Karpas-422 (cell line): Measurements from ENCODE around the gene NCKAP5. TPM values are rescaled to one million over a fixed set of nuclear protein-coding genes. Genes with fewer than 3 reads are reported as not detected.

Source experiments
- DNase-seq: peaks from one replicate; pipeline ENCODE4 v3.0.0-alpha.2; 2015
- H2AFZ ChIP-seq: fragments of 200-600 bp; sonication (generic); 2 replicates; pipeline ENCODE4 v1.6.1; 2014; ENCODE audit warnings: antibody characterized with exemption, low read length, mixed read lengths
- H3K27ac ChIP-seq: fragments of 200-600 bp; sonication (generic); 2 replicates; pipeline ENCODE4 v1.5.1; 2014; ENCODE audit warnings: mild to moderate bottlenecking, low read length, moderate library complexity
- H3K27me3 ChIP-seq: fragments of 200-600 bp; sonication (generic); 2 replicates; pipeline ENCODE4 v1.6.1; 2014; ENCODE audit warnings: low read length, mixed read lengths
- H3K36me3 ChIP-seq: fragments of 200-600 bp; sonication (generic); 2 replicates; pipeline ENCODE4 v1.6.1; 2014; ENCODE audit warnings: low read length, mixed read lengths; ENCODE audit not compliant: insufficient read depth
- H3K4me1 ChIP-seq: fragments of 200-600 bp; sonication (generic); 2 replicates; pipeline ENCODE4 v1.6.1; 2014; ENCODE audit warnings: mild to moderate bottlenecking, low read length, mixed read lengths
- H3K4me2 ChIP-seq: fragments of 200-600 bp; sonication (generic); 2 replicates; pipeline ENCODE4 v1.6.1; 2014; ENCODE audit warnings: low read length, low read depth, mild to moderate bottlenecking; ENCODE audit not compliant: poor library complexity, severe bottlenecking
- H3K4me3 ChIP-seq: fragments of 200-600 bp; sonication (generic); 2 replicates; pipeline ENCODE4 v1.5.1; 2014; ENCODE audit warnings: mild to moderate bottlenecking, antibody characterized with exemption, low read length, mixed read lengths
- H3K79me2 ChIP-seq: fragments of 200-600 bp; sonication (generic); 2 replicates; pipeline ENCODE4 v1.6.1; 2014; ENCODE audit warnings: mild to moderate bottlenecking, low read length, mixed read lengths
- H3K9ac ChIP-seq: fragments of 200-600 bp; sonication (generic); 2 replicates; pipeline ENCODE4 v1.6.0; 2014; ENCODE audit warnings: low read length
- H3K9me2 ChIP-seq: fragments of 200-600 bp; sonication (generic), shearing (Covaris generic); replicated peaks from 2 replicates; pipeline ENCODE4 v1.6.0; 2014; ENCODE audit warnings: mild to moderate bottlenecking, low read length, moderate library complexity; ENCODE audit not compliant: insufficient read depth
- H3K9me3 ChIP-seq: fragments of 300-700, 200-600 bp; sonication (generic); 2 replicates; pipeline ENCODE4 v1.6.1; 2014; ENCODE audit warnings: low read length, mixed read lengths
- H4K20me1 ChIP-seq: fragments of 200-600 bp; sonication (generic); 2 replicates; pipeline ENCODE4 v1.6.1; 2014; ENCODE audit warnings: mild to moderate bottlenecking, antibody characterized with exemption, low read length, low read depth; ENCODE audit not compliant: insufficient read depth
- total RNA-seq: library from RNA; depleted of rRNA; stranded (reverse); fragments of >200 nt; shearing (Covaris generic); gene quantifications from 2 replicates; pipeline ENCODE4 v1.2.3, GENCODE V29; 2014; ENCODE audit warnings: low replicate concordance

The NCKAP5 gene
- total RNA-seq, 1 experiment from 2014 or later: not detected

- H3K9me2 ChIP-seq: no peaks in the 10 kb centered on the region; the same call in 1 of the 2 replicates
- no peaks in the 10 kb centered on the region for H3K9me3 ChIP-seq
- no peak overlapping the region for H3K9ac ChIP-seq
- H3K27ac ChIP-seq: no peak overlapping the region
- no peaks in the 10 kb centered on the region for H3K27me3 ChIP-seq
- H2AFZ ChIP-seq: no peak overlapping the region
- no peak for DNase-seq
- no peaks in the 10 kb centered on the region for H4K20me1 ChIP-seq
- no peaks in the 10 kb centered on the region for H3K79me2 ChIP-seq
- no peak overlapping the region for H3K4me2 ChIP-seq
- no peaks in the 10 kb centered on the region for H3K4me1 ChIP-seq
- no peak overlapping the region for H3K4me3 ChIP-seq
- no peaks in the 10 kb centered on the region for H3K36me3 ChIP-seq
These were observed 112.1 kb downstream of the NCKAP5 start for GRCh38 chr2:133456156-133456555.

DNA sequence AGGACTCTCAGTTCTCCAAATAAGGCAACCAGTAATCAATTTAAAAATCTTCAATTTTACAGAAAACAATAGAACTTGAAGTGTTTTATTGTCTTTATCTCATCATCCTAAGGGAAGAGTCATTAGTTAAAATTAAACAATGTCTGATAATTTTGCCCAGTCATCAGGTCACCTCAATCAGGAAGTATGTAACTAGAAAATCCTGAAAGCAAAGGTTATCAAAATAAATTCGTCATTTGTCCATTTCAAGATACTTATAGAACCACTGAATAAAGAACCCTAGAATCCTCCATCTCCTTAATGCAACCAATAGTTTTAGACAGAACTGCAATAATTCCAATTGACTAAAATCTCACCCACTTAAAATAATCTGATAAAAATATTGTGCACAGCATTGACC, 115.2 kb downstream of the NCKAP5 start:
- Histone ChIP-seq H2AFZ (no peak overlapping the region), H3K27me3 (no peaks in the 10 kb centered on the region), H3K9ac (no peak overlapping the region), H3K4me3 (no peak overlapping the region), H3K4me2 (no peak overlapping the region), H3K79me2 (no peaks in the 10 kb centered on the region), H3K36me3 (no peaks in the 10 kb centered on the region), H3K9me2 (no peaks in the 10 kb centered on the region), H4K20me1 (no peaks in the 10 kb centered on the region), H3K9me3 (no peaks in the 10 kb centered on the region), H3K4me1 (no peaks in the 10 kb centered on the region), H3K27ac (no peak overlapping the region)
- no peak for DNase-seq

GRCh38 chr2:133452583-133452982, 115.7 kb downstream of the NCKAP5 start:
- Histone ChIP-seq H3K4me2 (no peak overlapping the region), H3K27me3 (no peaks in the 10 kb centered on the region), H3K9me2 (no peaks in the 10 kb centered on the region), H3K79me2 (no peaks in the 10 kb centered on the region), H3K36me3 (no peaks in the 10 kb centered on the region), H3K27ac (no peak overlapping the region), H4K20me1 (no peaks in the 10 kb centered on the region), H2AFZ (no peak overlapping the region), H3K9me3 (no peaks in the 10 kb centered on the region), H3K4me1 (no peaks in the 10 kb centered on the region), H3K4me3 (no peak overlapping the region), H3K9ac (no peak overlapping the region)
- no peak for DNase-seq

- H3K9me2 ChIP-seq: no peaks in the 10 kb centered on the region
- no peaks in the 10 kb centered on the region for H3K36me3 ChIP-seq
- H4K20me1 ChIP-seq: no peaks in the 10 kb centered on the region
- no peak overlapping the region for H3K27ac ChIP-seq
- DNase-seq: no peak
- H2AFZ ChIP-seq: no peak overlapping the region
- no peak overlapping the region for H3K4me2 ChIP-seq
- no peak overlapping the region for H3K4me3 ChIP-seq
- no peak overlapping the region for H3K9ac ChIP-seq
- no peaks in the 10 kb centered on the region for H3K27me3 ChIP-seq
- no peaks in the 10 kb centered on the region for H3K4me1 ChIP-seq
- no peaks in the 10 kb centered on the region for H3K9me3 ChIP-seq
- H3K79me2 ChIP-seq: no peaks in the 10 kb centered on the region
These were observed 116.1 kb downstream of the NCKAP5 start for GRCh38 chr2:133452146-133452545.

DNA sequence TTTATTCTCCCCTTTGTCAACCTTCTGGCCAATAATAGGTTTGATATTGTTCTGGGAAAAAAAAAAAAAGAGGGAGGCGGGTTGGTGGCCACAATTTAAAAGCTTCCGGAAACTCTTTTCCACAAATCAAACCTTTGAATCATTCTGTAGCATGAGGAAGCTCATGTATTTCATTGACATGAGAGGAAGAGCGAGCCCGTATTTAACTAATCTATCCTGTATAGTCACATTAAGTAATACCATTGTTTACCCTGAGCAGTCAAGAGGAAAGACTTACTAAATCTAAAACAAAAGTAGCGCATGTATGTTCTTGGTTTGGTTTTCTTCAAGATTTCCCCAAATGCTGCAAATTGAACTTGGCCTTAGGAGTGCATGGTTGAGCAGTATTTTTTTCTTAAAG, 120.1 kb downstream of the NCKAP5 start:
- Histone ChIP-seq H3K4me2 (no peak overlapping the region), H4K20me1 (no peaks in the 10 kb centered on the region), H3K27me3 (no peaks in the 10 kb centered on the region), H3K36me3 (no peaks in the 10 kb centered on the region), H2AFZ (no peak overlapping the region), H3K9ac (no peak overlapping the region), H3K27ac (no peak overlapping the region), H3K9me2 (no peaks in the 10 kb centered on the region), H3K79me2 (no peaks in the 10 kb centered on the region), H3K4me1 (no peaks in the 10 kb centered on the region), H3K4me3 (no peak overlapping the region), H3K9me3 (no peaks in the 10 kb centered on the region)
- DNase-seq: no peak

- Histone ChIP-seq H4K20me1 (no peaks in the 10 kb centered on the region), H3K9ac (no peak overlapping the region), H3K27ac (no peak overlapping the region), H3K36me3 (no peaks in the 10 kb centered on the region), H3K4me2 (no peak overlapping the region), H3K4me3 (no peak overlapping the region), H3K4me1 (no peaks in the 10 kb centered on the region), H3K9me3 (no peaks in the 10 kb centered on the region), H3K9me2 (no peaks in the 10 kb centered on the region), H3K27me3 (no peaks in the 10 kb centered on the region), H2AFZ (no peak overlapping the region), H3K79me2 (no peaks in the 10 kb centered on the region)
- no peak for DNase-seq
These were observed 121.0 kb downstream of the NCKAP5 start for GRCh38 chr2:133447303-133447702.

DNA sequence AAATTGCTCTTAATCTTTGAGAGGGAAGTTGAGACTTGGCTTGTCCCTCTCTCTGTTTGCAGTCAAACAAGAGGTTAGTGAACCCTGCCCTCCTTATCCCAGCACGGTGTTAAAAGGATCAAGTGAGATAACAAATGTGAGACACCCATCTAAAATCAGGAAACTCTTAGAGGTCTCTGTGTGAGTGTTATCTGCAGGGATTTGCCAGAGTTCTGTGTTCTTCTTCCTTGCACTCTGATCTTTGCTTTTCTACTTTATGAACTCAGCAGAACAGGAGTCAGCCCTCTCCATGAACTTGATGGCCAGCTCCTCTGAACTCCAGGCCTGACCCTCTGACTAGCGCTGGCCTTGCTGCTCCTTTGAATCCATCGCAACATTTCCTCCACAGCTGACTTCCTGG, 123.8 kb downstream of the NCKAP5 start:
- no peaks in the 10 kb centered on the region for H3K9me2 ChIP-seq
- no peaks in the 10 kb centered on the region for H3K79me2 ChIP-seq
- no peak overlapping the region for H3K27ac ChIP-seq
- DNase-seq: no peak
- no peaks in the 10 kb centered on the region for H4K20me1 ChIP-seq
- H3K4me3 ChIP-seq: no peak overlapping the region
- no peak overlapping the region for H3K4me2 ChIP-seq
- no peak overlapping the region for H2AFZ ChIP-seq
- H3K4me1 ChIP-seq: no peaks in the 10 kb centered on the region
- H3K27me3 ChIP-seq: no peaks in the 10 kb centered on the region
- H3K9ac ChIP-seq: no peak overlapping the region
- no peaks in the 10 kb centered on the region for H3K36me3 ChIP-seq
- no peaks in the 10 kb centered on the region for H3K9me3 ChIP-seq

DNA sequence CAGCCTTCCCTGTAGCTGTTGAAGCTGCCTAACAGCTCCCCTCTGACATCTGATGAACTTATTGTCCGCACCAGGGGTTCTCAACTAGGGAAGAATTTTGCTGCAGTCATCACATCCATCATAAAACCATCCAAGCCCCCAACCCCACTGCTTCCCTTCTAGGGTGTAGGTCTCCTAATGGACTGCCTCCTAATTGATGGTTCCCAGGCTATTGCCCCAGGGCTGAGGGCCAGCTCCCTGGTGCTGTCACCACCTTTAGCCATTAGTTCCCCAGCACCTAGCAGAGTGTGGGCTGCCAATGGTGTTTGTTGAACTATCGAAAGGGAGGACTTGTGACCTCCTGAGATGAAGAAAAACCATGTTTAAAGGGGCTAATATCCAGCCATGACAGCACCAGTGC, 125.9 kb downstream of the NCKAP5 start:
- no peaks in the 10 kb centered on the region for H3K4me1 ChIP-seq
- no peaks in the 10 kb centered on the region for H3K9me3 ChIP-seq

DNA sequence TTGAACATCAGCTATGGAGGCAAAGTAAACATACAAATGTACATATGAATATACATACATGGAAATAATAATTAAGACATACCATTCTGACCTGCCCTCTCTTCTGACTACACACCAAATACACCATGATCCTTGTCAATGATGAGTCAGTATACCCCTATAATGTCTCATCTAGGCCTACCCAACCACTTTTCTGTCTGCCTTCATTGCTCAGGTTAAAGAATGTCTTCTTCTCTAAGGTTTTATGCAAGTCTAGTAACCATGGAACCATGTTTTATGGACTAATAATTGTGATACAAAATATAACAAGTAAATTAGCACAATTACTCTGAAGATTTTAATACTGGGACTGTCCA, 128.7 kb downstream of the NCKAP5 start:
- Histone ChIP-seq H3K27me3 (no peaks in the 10 kb centered on the region), H2AFZ (no peak overlapping the region), H3K4me2 (no peak overlapping the region), H3K27ac (no peak overlapping the region), H3K9me2 (no peaks in the 10 kb centered on the region), H4K20me1 (no peaks in the 10 kb centered on the region), H3K9ac (no peak overlapping the region), H3K4me1 (no peaks in the 10 kb centered on the region), H3K9me3 (no peaks in the 10 kb centered on the region), H3K79me2 (no peaks in the 10 kb centered on the region), H3K36me3 (no peaks in the 10 kb centered on the region), H3K4me3 (no peak overlapping the region)
- DNase-seq: no peak

More for the DNA sequence above, 125.9 kb downstream of the NCKAP5 start:
- Histone ChIP-seq H3K4me2 (no peak overlapping the region), H3K9ac (no peak overlapping the region), H3K36me3 (no peaks in the 10 kb centered on the region), H3K27me3 (no peaks in the 10 kb centered on the region), H3K27ac (no peak overlapping the region), H4K20me1 (no peaks in the 10 kb centered on the region), H2AFZ (no peak overlapping the region), H3K9me2 (no peaks in the 10 kb centered on the region), H3K79me2 (no peaks in the 10 kb centered on the region), H3K4me3 (no peak overlapping the region)
- DNase-seq: no peak
